ENCODE results near the gene TMEM164. TPM values are rescaled to one million over a fixed set of nuclear protein-coding genes. Genes with fewer than 3 reads are reported as not detected.

Gene TMEM164
- total RNA-seq, 1 donor from 2014 or later = 14.9 TPM

DNA sequence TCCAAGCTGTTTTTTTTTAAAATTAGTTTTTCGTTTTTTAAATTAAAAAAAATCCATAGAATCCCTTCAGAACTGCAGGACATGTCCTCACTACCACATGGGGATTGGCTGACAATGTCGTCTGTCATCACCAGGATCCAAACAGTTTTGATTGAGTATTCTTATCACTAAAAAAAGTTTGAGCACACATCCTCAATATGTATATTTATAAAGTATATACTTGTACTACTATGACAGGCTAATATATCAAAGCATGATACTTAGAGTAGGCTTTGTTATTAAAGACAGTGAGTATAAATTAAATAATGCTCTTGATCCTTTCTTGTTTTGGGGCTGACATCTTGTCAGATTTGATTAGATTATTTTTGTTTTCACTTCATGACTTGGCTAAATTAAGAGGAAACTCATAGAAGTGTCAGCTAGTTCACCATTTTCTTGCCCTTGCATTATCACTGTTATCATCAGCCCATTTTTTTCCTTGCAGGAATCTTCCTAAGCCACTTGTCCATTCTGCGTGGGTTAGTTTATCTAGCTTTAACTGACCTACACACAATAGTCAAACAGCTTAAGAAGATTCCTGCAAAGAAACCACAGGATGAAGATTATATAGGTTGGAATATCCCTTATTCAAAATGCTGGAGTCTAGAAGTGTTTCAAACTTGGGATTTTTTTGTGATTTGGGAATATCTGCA lies 222.2 kb downstream of the TMEM164 start:
- intact Hi-C loops (cut with micrococcal nuclease) = loop anchor here (5.0 kb wide), 1 partner anchor 87 kb away; no protein-coding TSS in a partner anchor
- no peak overlapping the region for H3K27ac Mint-ChIP-seq
- H3K9me3 Mint-ChIP-seq = no peaks in the 10 kb centered on the region
- H3K4me1 Mint-ChIP-seq = peaks cover 17% of the 10 kb centered on the region
- DNase-seq = no peak
- H3K36me3 Mint-ChIP-seq (ENCODE audit: low read depth) = no peaks in the 10 kb centered on the region
- H3K27me3 Mint-ChIP-seq = no peaks in the 10 kb centered on the region
- no peak overlapping the region for H3K4me3 Mint-ChIP-seq

DNA sequence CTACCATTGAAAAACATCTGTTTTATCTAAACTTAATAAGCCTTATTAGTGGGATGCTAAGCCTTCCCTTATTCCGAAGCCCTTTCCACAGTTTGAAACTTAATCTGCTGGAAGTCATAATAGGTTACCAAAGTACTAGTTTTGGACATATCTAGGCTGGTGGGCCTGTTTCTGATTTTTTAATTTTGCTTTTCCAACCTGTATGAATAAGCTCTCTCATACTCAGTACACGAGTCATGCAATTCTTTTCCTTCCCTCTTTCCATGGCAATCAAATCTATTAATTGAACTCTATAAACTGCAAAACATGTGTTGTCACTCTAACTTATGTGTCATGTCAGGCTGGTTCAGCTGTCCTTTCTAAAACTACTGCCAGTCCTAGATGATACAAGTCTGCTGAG lies 224.0 kb downstream of the TMEM164 start:
- Mint-ChIP-seq H3K27me3 (no peaks in the 10 kb centered on the region), H3K9me3 (no peaks in the 10 kb centered on the region), H3K36me3 (ENCODE audit: low read depth) (peaks cover 5% of the 10 kb centered on the region), H3K4me1 (peaks cover 24% of the 10 kb centered on the region), H3K27ac (no peak overlapping the region), H3K4me3 (no peak overlapping the region)
- intact Hi-C loops (cut with micrococcal nuclease) = loop anchor here (5.0 kb wide), 1 partner anchor 85 kb away; no protein-coding TSS in a partner anchor
- no peak for DNase-seq

Data from activated CD4-positive, alpha-beta T cell treated with anti-CD3 and anti-CD28 coated beads, Interleukin-2, amount 10 ng/mL, durations not matched to agents 24 days and 14 days (primary cell).